Duodenal mucosa (tissue), 2 donors: ENCODE measurements around the gene CIC.
A peak's percentile ranks its signal among the peaks of the same experiment; 100 is the strongest.

ENCODE experiments used
- H3K27ac ChIP-seq: one replicate; pipeline ENCODE4 v1.7.0; 2013; ENCODE audit warnings: low read depth, low read length
- H3K27me3 ChIP-seq, 2 donors: one replicate each; pipeline ENCODE4 v1.7.0; 2013; ENCODE audit warnings: low read length in 2 of 2, control low read depth in 1 of 2; ENCODE audit not compliant: insufficient read depth in 2 of 2, control insufficient read depth in 1 of 2
- H3K36me3 ChIP-seq, 2 donors: one replicate each; pipeline ENCODE4 v1.7.0; 2013; ENCODE audit warnings: low read length in 2 of 2, control low read depth in 1 of 2; ENCODE audit not compliant: insufficient read depth in 2 of 2, control insufficient read depth in 1 of 2
- H3K4me1 ChIP-seq, 2 donors: one replicate each; pipeline ENCODE4 v1.7.0; 2013; ENCODE audit warnings: low read length in 2 of 2, control low read depth in 1 of 2; ENCODE audit not compliant: insufficient read depth in 2 of 2, control insufficient read depth in 1 of 2
- H3K4me3 ChIP-seq, 2 donors: one replicate each; pipeline ENCODE4 v1.7.0; 2013; ENCODE audit warnings: low read length in 2 of 2, low read depth in 1 of 2
- H3K9ac ChIP-seq, 2 donors: one replicate each; pipeline ENCODE4 v1.7.0; 2013; ENCODE audit warnings: low read length in 2 of 2, low read depth in 1 of 2
- H3K9me3 ChIP-seq, 2 donors: one replicate each; pipeline ENCODE4 v1.7.0; 2013; ENCODE audit warnings: low read length in 2 of 2, control low read depth in 1 of 2; ENCODE audit not compliant: control insufficient read depth in 1 of 2

The CIC gene

DNA sequence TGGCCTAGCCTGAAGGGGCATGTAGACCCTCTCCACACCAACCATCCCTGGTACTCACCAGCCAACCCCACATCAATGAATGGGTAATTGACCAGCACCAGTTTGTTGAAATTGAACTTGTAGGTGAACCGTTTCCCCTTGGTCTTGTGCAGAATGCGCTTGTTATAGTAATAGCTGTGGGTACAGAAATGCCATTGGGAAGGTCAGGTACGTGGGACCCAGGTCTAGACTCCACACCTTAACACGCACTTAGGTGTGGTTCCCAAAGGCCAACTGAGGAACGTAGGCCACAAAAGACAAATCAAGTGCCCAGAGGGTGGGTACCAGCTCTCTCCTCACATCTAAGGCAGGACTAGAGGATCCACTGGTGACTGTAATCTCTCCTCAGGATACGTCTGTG lies 19.3 kb upstream of the CIC start:
- Histone ChIP-seq H3K9me3 (no peaks in the 10 kb centered on the region), H3K27ac (no peak overlapping the region), H3K36me3 (peaks cover 6 to 19% of the 10 kb centered on the region in 2 donors), H3K9ac (no peak overlapping the region), H3K4me1 (peaks cover 21 to 34% of the 10 kb centered on the region in 2 donors), H3K4me3 (no peak overlapping the region), H3K27me3 (no peaks in the 10 kb centered on the region)

DNA sequence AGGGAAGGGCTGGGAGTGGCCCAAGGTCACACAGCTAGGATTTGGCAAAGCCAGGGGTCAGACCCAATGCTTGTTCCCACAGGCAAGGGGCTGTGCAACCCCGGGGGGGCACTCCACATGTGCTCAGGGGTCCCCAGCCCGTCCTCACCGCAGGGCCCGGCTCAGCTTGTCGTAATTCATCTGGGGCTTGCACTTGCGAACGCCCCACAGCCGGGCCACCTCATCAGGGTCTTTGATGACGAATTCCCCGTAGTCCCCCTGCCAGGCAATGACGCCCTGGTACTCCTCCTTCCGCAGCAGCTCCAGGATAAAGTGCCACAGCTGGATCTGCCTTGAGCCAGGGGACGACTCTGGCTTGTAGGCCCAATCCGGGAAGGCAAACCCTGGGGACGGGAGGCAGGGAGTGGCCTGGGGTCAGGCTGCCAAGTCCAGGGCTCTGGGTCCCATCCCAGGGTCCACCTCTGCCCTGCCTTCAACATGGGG lies 18.8 kb upstream of the CIC start:
- Histone ChIP-seq H3K4me1 (peaks cover 21 to 29% of the 10 kb centered on the region in 2 donors), H3K4me3 (no peak overlapping the region), H3K36me3 (peaks cover 6 to 19% of the 10 kb centered on the region in 2 donors), H3K27ac (no peak overlapping the region), H3K9ac (no peak overlapping the region), H3K27me3 (no peaks in the 10 kb centered on the region), H3K9me3 (no peaks in the 10 kb centered on the region)

DNA sequence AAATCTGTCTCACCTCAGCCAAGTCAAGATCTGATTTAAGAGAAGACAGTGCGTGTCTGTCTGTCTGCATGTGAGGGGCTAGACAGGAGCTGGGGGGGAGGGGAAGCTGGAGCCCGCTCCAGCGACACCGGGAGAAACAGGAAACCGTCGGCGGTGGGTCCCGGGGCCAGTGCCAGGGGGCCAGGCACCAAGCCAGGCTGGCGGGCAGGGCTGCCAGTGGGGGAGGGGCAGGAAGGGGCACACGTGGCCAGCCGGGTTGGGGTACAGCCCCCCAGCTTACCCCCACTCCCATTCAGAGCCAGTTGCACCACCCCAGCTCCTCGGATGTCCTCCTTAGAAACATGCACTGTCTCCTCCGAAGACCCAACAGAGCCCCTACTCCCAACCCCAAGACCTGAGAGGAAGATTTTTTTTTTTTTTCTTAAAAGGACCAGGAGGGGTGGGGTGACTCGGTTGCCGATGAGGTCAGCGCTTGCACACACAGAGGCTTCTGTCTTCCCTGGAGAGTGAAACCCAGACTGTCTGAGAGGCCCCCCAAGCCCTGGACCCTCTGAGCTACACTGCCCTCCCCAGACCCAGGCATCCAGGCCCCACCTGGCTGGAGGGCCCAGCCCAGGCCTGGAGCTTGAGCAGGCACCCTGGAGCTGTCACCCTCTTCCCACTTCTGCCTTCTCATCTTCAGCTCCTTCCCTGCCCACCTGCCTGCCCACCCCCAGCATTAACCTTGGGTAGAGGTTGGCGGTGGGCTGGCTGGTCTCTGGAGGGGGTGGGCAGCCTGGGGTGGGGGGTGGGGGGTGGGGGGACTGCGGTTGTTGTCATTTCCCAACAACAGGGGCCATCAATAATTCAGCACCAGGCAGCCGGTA lies 18.2 kb upstream of the CIC start:
- H3K9ac ChIP-seq: peak overlapping the region in 1 of 2 donors; percentile 26
- peaks cover 6 to 19% of the 10 kb centered on the region in 2 donors for H3K36me3 ChIP-seq
- H3K9me3 ChIP-seq: no peaks in the 10 kb centered on the region
- H3K4me1 ChIP-seq: peaks cover 24 to 34% of the 10 kb centered on the region in 2 donors
- no peaks in the 10 kb centered on the region for H3K27me3 ChIP-seq
- H3K4me3 ChIP-seq: no peak overlapping the region
- H3K27ac ChIP-seq: no peak overlapping the region

DNA sequence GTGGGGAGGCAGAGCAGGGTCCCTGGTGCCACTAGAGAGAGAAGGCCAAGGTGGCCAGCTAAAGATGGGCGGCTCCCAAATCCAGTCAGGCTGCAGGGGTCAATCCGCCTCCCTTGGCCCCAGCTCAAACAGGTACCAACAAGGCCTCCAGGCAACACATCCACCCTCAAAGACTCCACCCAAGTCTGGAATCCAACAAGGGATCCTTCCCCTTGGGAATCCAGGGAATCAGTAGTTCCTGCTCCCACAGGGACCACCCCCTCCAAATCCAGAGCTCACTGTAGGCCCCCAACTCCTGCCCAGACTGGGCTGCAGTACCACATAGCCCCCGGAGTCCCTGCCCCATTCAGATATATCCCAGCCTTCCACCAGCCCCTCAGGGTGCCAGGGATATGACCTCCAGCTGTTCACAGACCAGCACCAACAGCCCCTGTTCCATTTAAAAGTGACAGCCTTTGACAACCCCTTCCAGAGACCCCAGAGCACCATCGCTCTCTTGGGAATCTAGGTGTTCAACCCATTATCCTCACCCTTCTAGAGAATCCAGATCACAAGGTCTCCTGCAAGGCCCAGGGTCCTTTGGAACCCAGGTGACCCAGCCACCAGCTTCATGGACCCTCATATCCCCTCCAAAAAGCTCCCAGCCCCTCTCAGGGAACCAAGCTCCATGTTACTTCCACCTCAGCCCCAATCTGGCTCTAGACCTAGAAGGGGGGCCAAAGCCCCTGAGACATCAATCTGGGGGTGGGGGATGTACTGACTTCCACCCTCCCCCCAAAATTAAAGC lies 17.3 kb upstream of the CIC start:
- Histone ChIP-seq H3K36me3 (peaks cover 6 to 19% of the 10 kb centered on the region in 2 donors), H3K4me3 (peak overlapping the region; percentile 30 to 36), H3K9ac (peak overlapping the region in 1 of 2 donors; percentile 26), H3K27me3 (no peaks in the 10 kb centered on the region), H3K9me3 (no peaks in the 10 kb centered on the region), H3K27ac (no peak overlapping the region), H3K4me1 (peaks cover 32 to 40% of the 10 kb centered on the region in 2 donors)

DNA sequence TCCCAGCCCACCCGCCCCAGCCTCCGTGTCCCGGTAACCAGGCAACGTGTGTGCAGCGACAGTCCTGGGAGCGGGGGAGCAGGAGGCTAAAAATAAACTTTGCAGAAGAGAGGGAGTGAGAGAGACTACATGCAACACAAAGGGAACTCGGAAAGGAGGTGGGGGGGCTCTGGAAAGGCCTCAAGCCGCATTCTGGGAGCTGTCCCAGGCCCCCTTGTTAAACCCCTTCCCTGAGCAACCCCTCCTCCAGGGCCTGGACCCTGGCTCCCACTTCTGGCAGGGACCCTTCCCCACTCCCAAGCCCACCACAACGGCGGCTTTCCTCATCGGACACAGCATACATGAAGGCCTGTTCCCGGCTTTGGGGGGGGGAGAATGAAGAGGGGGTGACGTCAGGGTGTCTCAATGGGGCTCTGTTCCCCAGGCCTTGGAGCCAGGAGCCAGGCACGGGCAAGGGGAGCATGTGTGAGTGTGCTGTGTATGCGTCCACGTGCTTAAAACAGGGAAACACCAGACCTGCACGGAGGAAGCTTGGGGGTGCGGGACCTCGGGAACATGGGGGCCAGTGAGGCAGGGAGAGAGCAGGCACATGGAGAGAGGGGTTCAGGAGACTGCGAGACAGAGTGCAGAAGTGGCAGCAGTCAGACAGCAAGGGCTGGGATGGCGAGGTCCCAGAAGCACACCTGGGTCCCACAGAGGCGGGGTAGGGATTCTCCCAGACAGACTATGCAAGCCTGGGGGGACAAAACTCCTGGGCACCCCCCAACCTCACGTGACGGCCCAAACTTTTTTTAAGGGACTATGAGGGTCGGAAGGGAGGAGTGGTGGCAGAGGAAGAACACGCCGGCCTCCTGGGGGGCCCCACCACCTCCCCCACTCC lies 16.4 kb upstream of the CIC start:
- Histone ChIP-seq H3K27ac (peak overlapping the region; percentile 89), H3K27me3 (no peaks in the 10 kb centered on the region), H3K9ac (peak overlapping the region; percentile 82 to 84), H3K4me1 (peaks cover 32 to 40% of the 10 kb centered on the region in 2 donors), H3K9me3 (no peaks in the 10 kb centered on the region), H3K36me3 (peaks cover 6 to 19% of the 10 kb centered on the region in 2 donors), H3K4me3 (peak overlapping the region; percentile 83 to 86)

DNA sequence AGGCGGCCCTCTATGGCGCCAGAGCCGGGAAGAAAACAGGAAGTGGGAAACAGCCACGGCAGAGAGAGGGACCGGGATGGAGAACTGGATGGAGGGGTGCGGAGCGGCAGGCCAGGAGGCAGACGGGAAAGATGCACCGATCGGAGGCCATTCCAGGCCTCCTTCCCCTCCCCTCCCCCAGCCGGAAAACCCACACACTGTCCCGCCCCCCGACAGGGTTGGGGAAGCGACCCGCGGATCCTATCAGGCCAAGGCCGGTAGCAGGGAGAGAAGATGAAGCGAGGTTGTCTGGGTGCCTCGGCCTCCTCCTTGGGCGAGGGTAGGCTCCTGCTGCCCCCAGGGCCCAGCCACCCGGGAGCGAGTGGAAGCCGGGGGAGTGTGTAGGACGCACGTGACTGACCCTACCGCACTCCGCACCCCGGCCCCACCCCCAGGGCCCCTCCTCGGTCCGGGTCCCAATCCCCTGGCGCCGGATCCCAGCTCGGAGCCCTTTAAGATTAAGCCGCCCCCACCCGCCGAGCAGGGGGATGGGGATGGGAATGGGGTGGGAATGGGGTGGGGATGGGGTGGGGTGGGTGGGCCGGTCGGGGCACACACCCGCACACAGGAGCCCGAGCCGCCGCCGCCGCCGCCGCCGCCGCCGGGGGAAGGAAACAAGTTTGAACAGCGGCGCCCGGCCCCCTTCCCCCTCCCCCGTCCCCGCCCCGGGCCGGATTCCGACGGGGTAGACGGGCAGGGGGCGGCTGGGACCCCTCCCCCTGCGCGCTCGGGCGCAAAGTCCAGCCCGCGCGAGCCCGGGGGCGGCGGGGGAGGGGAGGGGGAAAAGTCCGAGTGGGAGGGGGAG lies 15.6 kb upstream of the CIC start:
- Histone ChIP-seq H3K36me3 (peaks cover 6 to 16% of the 10 kb centered on the region in 2 donors), H3K4me1 (peaks cover 32 to 43% of the 10 kb centered on the region in 2 donors), H3K9ac (peak overlapping the region; percentile 84 to 90), H3K9me3 (no peaks in the 10 kb centered on the region), H3K4me3 (peak overlapping the region; percentile 86), H3K27me3 (no peaks in the 10 kb centered on the region), H3K27ac (peak overlapping the region; percentile 97)

DNA sequence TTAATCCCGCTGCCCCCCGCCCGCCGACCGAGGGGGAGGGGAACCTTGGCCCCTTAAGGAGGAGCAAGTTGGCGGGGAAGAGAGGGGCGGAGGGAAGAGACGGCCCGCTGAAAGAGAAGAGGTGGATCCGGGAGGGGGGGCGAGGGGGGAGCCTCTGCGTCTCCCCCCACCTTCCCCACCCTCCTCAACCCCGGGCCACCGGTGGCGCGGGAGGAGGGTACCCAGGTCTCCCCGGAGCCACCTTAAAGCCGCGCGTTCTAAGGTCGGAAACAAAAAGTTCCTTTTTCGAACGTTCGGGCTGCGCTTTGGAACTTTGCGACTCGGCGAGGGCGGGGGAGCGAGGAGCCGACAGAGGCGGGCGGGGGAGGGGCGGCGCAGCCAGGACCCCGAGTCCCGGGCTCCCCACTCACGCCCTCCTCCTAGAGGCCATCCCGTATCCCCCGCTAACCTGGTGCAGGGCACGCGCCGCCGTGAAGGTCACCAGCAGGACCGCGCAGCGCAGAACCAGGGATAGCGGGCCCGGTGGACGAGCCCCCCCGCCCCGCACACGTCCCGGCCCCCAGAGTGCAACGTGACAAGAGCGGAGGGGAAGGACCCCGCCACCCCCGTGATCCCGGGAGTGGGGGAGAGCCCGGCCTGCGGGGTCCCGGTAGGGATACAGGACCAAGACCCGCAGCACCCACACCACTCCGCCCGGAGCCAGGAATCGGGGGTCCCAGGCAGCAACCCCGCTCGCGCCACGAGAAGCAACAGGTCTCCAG lies 14.8 kb upstream of the CIC start:
- H3K4me1 ChIP-seq: peaks cover 32 to 43% of the 10 kb centered on the region in 2 donors
- peak overlapping the region; percentile 90 for H3K9ac ChIP-seq
- peak overlapping the region; percentile 81 to 86 for H3K4me3 ChIP-seq
- no peaks in the 10 kb centered on the region for H3K9me3 ChIP-seq
- no peaks in the 10 kb centered on the region for H3K27me3 ChIP-seq
- H3K36me3 ChIP-seq: peaks cover 4 to 8% of the 10 kb centered on the region in 2 donors
- H3K27ac ChIP-seq: peak overlapping the region; percentile 97

DNA sequence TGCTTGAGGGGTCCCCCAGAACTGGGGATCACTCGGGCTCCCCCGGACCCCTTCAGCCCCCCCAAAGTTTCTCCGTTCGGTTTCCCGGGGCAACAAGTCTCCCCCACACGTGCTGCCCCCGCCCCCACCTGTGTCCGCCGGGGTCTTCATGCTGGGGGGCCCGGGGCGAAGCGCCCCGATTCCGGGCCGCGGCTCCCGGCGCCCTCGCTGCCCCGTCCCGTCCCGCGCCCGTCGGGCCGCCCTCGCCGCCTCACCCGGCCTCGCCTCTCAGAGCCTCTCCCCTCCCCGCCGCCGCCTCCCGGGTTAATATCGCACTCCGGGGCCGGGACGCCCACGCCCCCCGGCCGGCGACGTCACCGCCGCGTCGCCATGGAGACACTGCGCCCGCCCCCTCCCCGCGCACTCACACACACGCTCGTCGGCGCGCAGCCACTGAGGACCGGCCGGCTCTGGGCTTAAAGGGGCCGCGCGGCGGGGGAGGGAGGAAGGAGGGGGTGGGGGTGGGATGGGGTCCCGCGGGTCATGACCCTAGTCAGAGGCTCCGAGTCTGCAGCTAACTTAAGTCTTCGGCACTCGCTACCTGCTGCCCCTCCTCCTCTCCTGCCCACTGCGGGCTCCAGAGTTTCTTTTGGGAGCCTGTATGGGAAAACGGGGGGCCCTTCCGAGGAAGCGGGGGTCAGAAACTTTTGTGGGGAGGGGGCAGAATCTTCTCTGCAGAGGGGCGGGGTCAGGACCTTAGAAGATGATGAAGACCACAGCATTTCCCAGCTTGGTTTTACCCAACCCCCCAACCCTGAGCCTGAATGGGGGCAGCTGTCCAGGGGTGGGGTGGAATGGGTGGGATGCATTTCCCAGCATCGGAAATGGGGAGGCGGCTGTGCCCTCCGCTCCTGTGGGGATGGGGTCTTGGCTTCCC lies 13.9 kb upstream of the CIC start, which contains the start of gene ERF:
Gene ERF (minus strand): TSS at position 279 of the 916 bp plus-strand sequence. CDS start 129 bp downstream, at position 150.
- Histone ChIP-seq H3K27ac (peak within 1 kb of the TSS; percentile 97), H3K4me1 (peaks cover 30 to 40% of the 10 kb centered on the region in 2 donors), H3K9me3 (no peaks in the 10 kb centered on the region), H3K4me3 (peak within 1 kb of the TSS; percentile 81 to 86), H3K36me3 (peaks cover 0 to under 1% of the 10 kb centered on the region in 2 donors), H3K9ac (peak within 1 kb of the TSS; percentile 90), H3K27me3 (no peaks in the 10 kb centered on the region)
